OCI-LY3 (cell line): ENCODE data around the gene UTP3.

Source experiments
- CTCF ChIP-seq: fragments of 200-600, 300-600 bp; sonication (generic); IDR thresholded peaks from 2 replicates; pipeline ENCODE4 v1.5.1; 2014; ENCODE audit warnings: antibody characterized with exemption, low read length, low read depth
- EZH2phosphoT487 ChIP-seq: fragments of 200-600 bp; shearing (Covaris generic); IDR thresholded peaks from 2 replicates; pipeline ENCODE4 v1.6.1; 2018; ENCODE audit warnings: antibody characterized with exemption, mixed run types, low read depth

- TF ChIP-seq CTCF (no peak), EZH2phosphoT487 (no peak)
Measured at GRCh38 chr4:70705183-70706043, 17.1 kb downstream of the UTP3 start.
